ENCODE measurements around the gene PARP9. TPM values are rescaled to one million over a fixed set of nuclear protein-coding genes. Genes with fewer than 3 reads are reported as not detected.

Gene PARP9
- total and polyA plus RNA-seq, 10 of the 15 experiments (the other 5 are each of a cell fraction or from before 2014, with no cell fraction given): 34.0 to 122 (median 46.1) TPM

DNA sequence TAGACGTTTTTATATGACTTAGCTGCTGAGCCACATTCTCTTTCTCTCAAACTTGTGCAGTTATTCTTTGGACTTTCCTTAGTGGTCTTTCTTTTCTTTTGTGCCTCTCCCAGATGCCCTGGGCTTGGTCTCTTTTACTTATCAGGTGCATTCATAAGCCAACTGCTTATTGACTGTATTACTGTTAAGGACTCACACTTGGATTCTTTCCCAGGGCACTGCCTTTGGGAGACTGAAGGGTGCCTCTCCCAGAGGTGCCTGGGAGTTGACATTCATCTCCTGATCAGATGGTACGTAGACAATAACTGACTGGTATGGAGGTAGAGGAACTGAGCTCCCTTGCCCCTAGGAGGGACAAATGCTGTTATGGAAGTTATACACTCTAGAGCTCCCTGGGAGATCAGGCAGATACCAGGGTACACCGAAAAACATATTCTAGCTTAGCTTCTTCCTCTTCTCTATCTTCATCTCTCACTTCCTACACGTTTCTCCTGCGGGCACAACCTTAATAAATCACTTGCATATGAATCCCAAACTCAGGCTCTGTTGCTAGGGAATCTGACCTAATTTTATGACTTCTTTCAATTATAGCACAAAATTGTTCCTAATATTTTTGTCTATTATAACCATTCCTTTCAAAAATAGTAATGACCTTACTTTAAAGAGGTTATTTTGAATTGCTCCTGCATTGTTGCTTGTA is 38.1 kb upstream of the PARP9 start:
- ATAC-seq (no peak), DNase-seq (ENCODE audit: low read depth, low spot score) (no peak), FAIRE-seq (no peak)
- no peak overlapping the region for H3K9ac ChIP-seq (ENCODE audit: control insufficient read depth, insufficient read depth, low read length)
- 89% methylated on average over 5 of the region's 5 CpGs for WGBS (ENCODE audit: insufficient coverage, insufficient replicate concordance, low lambda C conversion rate, missing lambda C conversion rate)
- ChIA-PET RAD21 (ENCODE audit: unreplicated experiment) (no interaction called here), POLR2A (no interaction called here), CTCF (interaction anchor here (1.0 to 1.1 kb wide), 2 partner anchors 19 to 24 kb away, joined by 3 read pairs; no protein-coding TSS in a partner anchor), SMC1A (ENCODE audit: uncharacterized antibody, unreplicated experiment) (interaction anchor here (0.5 to 1.0 kb wide), 2 partner anchors 20 to 622 kb away, joined by 3 to 4 read pairs; no protein-coding TSS in a partner anchor)
- 0 out of 2 replicates have a peak, but pooled peaks cover 3% of the 10 kb centered on the region for H3K4me1 ChIP-seq (ENCODE audit: control insufficient read depth, insufficient read depth, low read length)
- no peaks in the 10 kb centered on the region; the same call in 2 of the 3 replicates for H3K9me3 ChIP-seq (replicated peaks; ENCODE audit: control insufficient read depth, insufficient read depth, low read length)
- H3K4me2 ChIP-seq (ENCODE audit: control insufficient read depth, insufficient read depth): no peak overlapping the region
- H3K79me2 ChIP-seq (ENCODE audit: control insufficient read depth, insufficient read depth, low read length): no peaks in the 10 kb centered on the region; the same call in 1 of the 2 replicates
- no TSS peak for BruUV-seq (replicated peaks)
- in situ Hi-C loops (cut with MboI) (no loop called here), intact Hi-C loops (cut with micrococcal nuclease; ENCODE audit: unreplicated experiment) (no loop called here)
- TF ChIP-seq, protein P1, sequence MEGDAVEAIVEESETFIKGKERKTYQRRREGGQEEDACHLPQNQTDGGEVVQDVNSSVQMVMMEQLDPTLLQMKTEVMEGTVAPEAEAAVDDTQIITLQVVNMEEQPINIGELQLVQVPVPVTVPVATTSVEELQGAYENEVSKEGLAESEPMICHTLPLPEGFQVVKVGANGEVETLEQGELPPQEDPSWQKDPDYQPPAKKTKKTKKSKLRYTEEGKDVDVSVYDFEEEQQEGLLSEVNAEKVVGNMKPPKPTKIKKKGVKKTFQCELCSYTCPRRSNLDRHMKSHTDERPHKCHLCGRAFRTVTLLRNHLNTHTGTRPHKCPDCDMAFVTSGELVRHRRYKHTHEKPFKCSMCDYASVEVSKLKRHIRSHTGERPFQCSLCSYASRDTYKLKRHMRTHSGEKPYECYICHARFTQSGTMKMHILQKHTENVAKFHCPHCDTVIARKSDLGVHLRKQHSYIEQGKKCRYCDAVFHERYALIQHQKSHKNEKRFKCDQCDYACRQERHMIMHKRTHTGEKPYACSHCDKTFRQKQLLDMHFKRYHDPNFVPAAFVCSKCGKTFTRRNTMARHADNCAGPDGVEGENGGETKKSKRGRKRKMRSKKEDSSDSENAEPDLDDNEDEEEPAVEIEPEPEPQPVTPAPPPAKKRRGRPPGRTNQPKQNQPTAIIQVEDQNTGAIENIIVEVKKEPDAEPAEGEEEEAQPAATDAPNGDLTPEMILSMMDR (IDR thresholded peaks at IDR 0.05 in 2 of 3, conservative IDR thresholded peaks at IDR 0.05 in 1 of 3; ENCODE audit: control insufficient read depth in 2 of 3, extremely low read depth in 1 of 3, insufficient read depth in 1 of 3, low read depth in 3 of 3, low read length in 3 of 3): no peak
- TF ChIP-seq, protein P2, sequence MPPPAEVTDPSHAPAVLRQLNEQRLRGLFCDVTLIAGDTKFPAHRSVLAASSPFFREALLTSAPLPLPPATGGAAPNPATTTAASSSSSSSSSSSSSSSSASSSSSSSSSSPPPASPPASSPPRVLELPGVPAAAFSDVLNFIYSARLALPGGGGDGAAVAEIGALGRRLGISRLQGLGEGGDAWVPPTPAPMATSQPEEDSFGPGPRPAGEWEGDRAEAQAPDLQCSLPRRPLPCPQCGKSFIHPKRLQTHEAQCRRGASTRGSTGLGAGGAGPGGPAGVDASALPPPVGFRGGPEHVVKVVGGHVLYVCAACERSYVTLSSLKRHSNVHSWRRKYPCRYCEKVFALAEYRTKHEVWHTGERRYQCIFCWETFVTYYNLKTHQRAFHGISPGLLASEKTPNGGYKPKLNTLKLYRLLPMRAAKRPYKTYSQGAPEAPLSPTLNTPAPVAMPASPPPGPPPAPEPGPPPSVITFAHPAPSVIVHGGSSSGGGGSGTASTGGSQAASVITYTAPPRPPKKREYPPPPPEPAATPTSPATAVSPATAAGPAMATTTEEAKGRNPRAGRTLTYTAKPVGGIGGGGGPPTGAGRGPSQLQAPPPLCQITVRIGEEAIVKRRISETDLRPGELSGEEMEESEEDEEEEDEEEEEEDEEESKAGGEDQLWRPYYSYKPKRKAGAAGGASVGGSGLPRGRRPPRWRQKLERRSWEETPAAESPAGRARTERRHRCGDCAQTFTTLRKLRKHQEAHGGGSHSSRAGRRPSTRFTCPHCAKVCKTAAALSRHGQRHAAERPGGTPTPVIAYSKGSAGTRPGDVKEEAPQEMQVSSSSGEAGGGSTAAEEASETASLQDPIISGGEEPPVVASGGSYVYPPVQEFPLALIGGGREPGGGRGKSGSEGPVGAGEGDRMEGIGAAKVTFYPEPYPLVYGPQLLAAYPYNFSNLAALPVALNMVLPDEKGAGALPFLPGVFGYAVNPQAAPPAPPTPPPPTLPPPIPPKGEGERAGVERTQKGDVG (CRISPR knock-in tag; IDR thresholded peaks at IDR 0.05): no peak
- TF ChIP-seq RBBP5 (conservative IDR thresholded peaks at IDR 0.05) (no peak), RAD51 (IDR thresholded peaks at IDR 0.05) (no peak), CREM (IDR thresholded peaks at IDR 0.05; ENCODE audit: low read depth) (no peak), LARP7 (IDR thresholded peaks at IDR 0.05) (no peak), SIX5 (IDR thresholded peaks at IDR 0.05; ENCODE audit: low read depth, low read length, severe bottlenecking) (no peak), CBX5 (IDR thresholded peaks at IDR 0.05; ENCODE audit: low read depth) (no peak), ESRRA (IDR thresholded peaks at IDR 0.05; ENCODE audit: low read length) (no peak), RCOR1 (conservative IDR thresholded peaks at IDR 0.05; ENCODE audit: low read depth, low read length) (no peak), NFYA (IDR thresholded peaks at IDR 0.05; ENCODE audit: borderline replicate concordance, low read depth, low read length) (no peak)
- no peak overlapping the region for H3K4me3 ChIP-seq
- H3K27me3 ChIP-seq (replicated peaks in 1 of 2; ENCODE audit: control insufficient read depth in 2 of 2, insufficient read depth in 2 of 2, low read length in 1 of 2): no peaks in the 10 kb centered on the region
- H3K36me3 ChIP-seq (ENCODE audit: control insufficient read depth in 2 of 2, insufficient read depth in 2 of 2, low read length in 1 of 2): no peaks in the 10 kb centered on the region
- H3K27ac ChIP-seq (ENCODE audit: control insufficient read depth, insufficient read depth): no peak overlapping the region
- no peaks in the 10 kb centered on the region for H4K20me1 ChIP-seq (ENCODE audit: control insufficient read depth, insufficient read depth)
- H2AFZ ChIP-seq (ENCODE audit: control insufficient read depth, low read depth, low read length): no peak overlapping the region

Data from GM12878 (cell line).